DMS 273 (cell line): ENCODE measurements around the gene PDK4.

Source experiments
- DNase-seq: peaks from one replicate; lab custom pipeline; 2025; ENCODE audit not compliant: unreplicated experiment; lab: John Stamatoyannopoulos, UW

PDK4 gene

GRCh38 chr7:95535662-95536061 is 60.7 kb downstream of the PDK4 start:
- no peak for DNase-seq

GRCh38 chr7:95534796-95535195 is 61.5 kb downstream of the PDK4 start:
- no peak for DNase-seq
